H1 (cell line): ENCODE measurements around the gene GLT8D2. TPM values are rescaled to one million over a fixed set of nuclear protein-coding genes. Genes with fewer than 3 reads are reported as not detected.
A peak's percentile ranks its signal among the peaks of the same experiment; 100 is the strongest.

Experiments
- CTCF ChIA-PET: fragments of 300-600 bp; sonication (Branson Sonifier 250); formaldehyde crosslinking; loops from one replicate; lab custom pipeline; 2021; ENCODE audit not compliant: partially characterized antibody; lab: Charles Lee
- POLR2A ChIA-PET: fragments of 300-600 bp; sonication (Branson Sonifier 250); formaldehyde crosslinking; loops from one replicate; lab custom pipeline; 2021; ENCODE audit warnings: inconsistent platforms; ENCODE audit not compliant: partially characterized antibody; lab: Charles Lee
- DNase-seq, 2 experiments: peaks; one replicate each; pipeline versions ENCODE4 v3.0.0 to v3.0.0-alpha.2; 2010 to 2022; ENCODE audit warnings: low spot score in 2 of 2, low read depth in 1 of 2, mixed read lengths in 1 of 2
- FAIRE-seq: peaks from 2 replicates; lab custom pipeline; 2011; peaks lifted over from hg19 to GRCh38; lab: Jason Lieb, UNC
- H2AFZ ChIP-seq: 2 replicates; pipeline ENCODE4 v1.8.1; 2012; ENCODE audit warnings: low read length, inconsistent platforms
- H2AK5ac ChIP-seq: 2 replicates; pipeline ENCODE4 v1.6.1; 2013; ENCODE audit warnings: low read depth, low read length
- H2BK120ac ChIP-seq: replicated peaks from 2 replicates; pipeline ENCODE3; 2013; ENCODE audit warnings: low read depth, low read length, inconsistent platforms
- H2BK12ac ChIP-seq: 2 replicates; pipeline ENCODE4 v1.6.1; 2013; ENCODE audit warnings: low read depth, low read length
- H2BK15ac ChIP-seq: 2 replicates; pipeline ENCODE4 v1.6.1; 2013; ENCODE audit warnings: low read length
- H2BK20ac ChIP-seq: 2 replicates; pipeline ENCODE4 v1.6.1; 2013; ENCODE audit warnings: low read length
- H2BK5ac ChIP-seq: 2 replicates; pipeline ENCODE4 v1.6.1; 2013; ENCODE audit warnings: low read depth, low read length
- H3K14ac ChIP-seq: 2 replicates; pipeline ENCODE4 v1.6.1; 2013; ENCODE audit warnings: inconsistent platforms; ENCODE audit not compliant: insufficient read length
- H3K18ac ChIP-seq: 2 replicates; pipeline ENCODE4 v1.6.1; 2013; ENCODE audit warnings: low read length; ENCODE audit errors: extremely low read depth
- H3K23ac ChIP-seq: 2 replicates; pipeline ENCODE4 v1.6.1; 2013; ENCODE audit warnings: inconsistent platforms; ENCODE audit not compliant: insufficient read length
- H3K23me2 ChIP-seq: 2 replicates; pipeline ENCODE4 v1.6.1; 2013; ENCODE audit warnings: low read depth, low read length
- H3K27ac ChIP-seq: 2 replicates; pipeline ENCODE4 v1.6.1; 2011; ENCODE audit warnings: low read depth, low read length, inconsistent platforms
- H3K27me3 ChIP-seq, 4 experiments: replicated peaks in 1 of 4; 1 replicate in 1 of 4; 2 replicates in 3 of 4; pipeline versions ENCODE4 v1.6.1 to v1.8.1; 2011 to 2013; ENCODE audit warnings: low read length in 3 of 4, mild to moderate bottlenecking in 3 of 4, inconsistent platforms in 2 of 4, mixed read lengths in 2 of 4, moderate library complexity in 1 of 4; ENCODE audit not compliant: control insufficient read depth in 3 of 4, insufficient read depth in 3 of 4; ENCODE audit errors: extremely low read depth in 1 of 4
- H3K36me3 ChIP-seq, 4 experiments: 2 replicates each; pipeline versions ENCODE4 v1.6.1 to v1.8.1; 2011 to 2013; ENCODE audit warnings: mild to moderate bottlenecking in 4 of 4, low read length in 3 of 4, moderate library complexity in 2 of 4, control low read depth in 1 of 4, inconsistent platforms in 1 of 4; ENCODE audit not compliant: insufficient read depth in 4 of 4, control insufficient read depth in 2 of 4
- H3K4ac ChIP-seq: replicated peaks from 2 replicates; pipeline ENCODE3; 2013; ENCODE audit warnings: low read length, low read depth, mixed read lengths, inconsistent platforms; ENCODE audit not compliant: insufficient read length
- H3K4me1 ChIP-seq, 4 experiments: replicated peaks in 1 of 4; 1 replicate in 1 of 4; 2 replicates in 3 of 4; pipeline versions ENCODE4 v1.6.1 to v1.8.1; 2011 to 2013; ENCODE audit warnings: low read length in 3 of 4, inconsistent platforms in 2 of 4, mixed read lengths in 1 of 4; ENCODE audit not compliant: insufficient read depth in 4 of 4, control insufficient read depth in 3 of 4
- H3K4me2 ChIP-seq, 2 experiments: 2 replicates each; pipeline versions ENCODE4 v1.6.1 to v1.8.1; 2011 to 2013; ENCODE audit warnings: low read depth in 2 of 2, low read length in 2 of 2, control low read depth in 1 of 2, inconsistent platforms in 1 of 2, mild to moderate bottlenecking in 1 of 2; ENCODE audit not compliant: insufficient read depth in 1 of 2
- H3K4me3 ChIP-seq, 4 experiments: fragments of 200-600, 300-600 bp in 1 of 4; sonication (generic), shearing (Covaris generic), sonication (Bioruptor Twin) in 1 of 4; 2 replicates each; pipeline versions ENCODE4 v1.5.1 to v1.8.1; 2011 to 2016; ENCODE audit warnings: low read length in 4 of 4, low read depth in 3 of 4, control low read depth in 2 of 4, inconsistent platforms in 2 of 4, mild to moderate bottlenecking in 2 of 4, mixed read lengths in 1 of 4, moderate library complexity in 1 of 4; ENCODE audit not compliant: insufficient read depth in 2 of 4; ENCODE audit errors: extremely low read depth in 1 of 4
- H3K56ac ChIP-seq: replicated peaks from 2 replicates; pipeline ENCODE3; 2013; ENCODE audit warnings: low read depth, mild to moderate bottlenecking, mixed read lengths, low read length, inconsistent platforms; ENCODE audit not compliant: insufficient read length
- H3K79me1 ChIP-seq: 2 replicates; pipeline ENCODE4 v1.6.1; 2013; ENCODE audit warnings: low read depth, low read length, control low read depth
- H3K79me2 ChIP-seq, 2 experiments: 2 replicates each; pipeline versions ENCODE4 v1.6.1 to v1.8.1; 2012 to 2013; ENCODE audit warnings: low read length in 2 of 2, mild to moderate bottlenecking in 2 of 2, inconsistent platforms in 1 of 2; ENCODE audit not compliant: insufficient read depth in 2 of 2, control insufficient read depth in 1 of 2
- H3K9ac ChIP-seq, 4 experiments: replicated peaks in 1 of 4; 1 replicate in 1 of 4; 2 replicates in 3 of 4; pipeline versions ENCODE4 v1.6.1 to v1.8.1; 2011 to 2013; ENCODE audit warnings: low read depth in 3 of 4, low read length in 3 of 4, control low read depth in 2 of 4, mild to moderate bottlenecking in 2 of 4, moderate library complexity in 2 of 4, inconsistent platforms in 1 of 4; ENCODE audit errors: extremely low read depth in 1 of 4
- H3K9me3 ChIP-seq, 2 experiments: 2 replicates each; pipeline versions ENCODE4 v1.6.1 to v1.8.1; 2012 to 2013; ENCODE audit warnings: mild to moderate bottlenecking in 2 of 2, moderate library complexity in 2 of 2, control low read depth in 1 of 2, inconsistent platforms in 1 of 2, low read depth in 1 of 2, low read length in 1 of 2, mixed read lengths in 1 of 2; ENCODE audit not compliant: insufficient read depth in 2 of 2
- H4K20me1 ChIP-seq, 2 experiments: replicated peaks in 1 of 2; 2 replicates each; pipeline versions ENCODE3 to v1.8.1; 2011 to 2013; ENCODE audit warnings: inconsistent platforms in 2 of 2, low read length in 2 of 2, mild to moderate bottlenecking in 1 of 2; ENCODE audit not compliant: insufficient read depth in 2 of 2, control insufficient read depth in 1 of 2
- H4K5ac ChIP-seq: 2 replicates; pipeline ENCODE4 v1.6.1; 2013; ENCODE audit warnings: low read length, low read depth, mixed read lengths, inconsistent platforms; ENCODE audit not compliant: insufficient read length
- H4K8ac ChIP-seq: 2 replicates; pipeline ENCODE4 v1.8.0; 2013; ENCODE audit warnings: mild to moderate bottlenecking, moderate library complexity, low read length, inconsistent platforms; ENCODE audit not compliant: insufficient read depth; ENCODE audit errors: extremely low read depth
- H4K91ac ChIP-seq: replicated peaks from 2 replicates; pipeline ENCODE3; 2013; ENCODE audit warnings: low read length, mixed read lengths, inconsistent platforms; ENCODE audit not compliant: insufficient read length
- ASH2L ChIP-seq: fragments of 200-600, 300-600 bp; sonication (generic); IDR thresholded peaks from one replicate; pipeline ENCODE4 v1.7.1; 2017; ENCODE audit warnings: low read length
- CEBPB ChIP-seq: IDR thresholded peaks from 2 replicates; pipeline ENCODE4 v1.6.1; 2012; ENCODE audit warnings: low read depth, low read length
- GTF2F1 ChIP-seq: IDR thresholded peaks from 2 replicates; pipeline ENCODE4 v1.6.1; 2012; ENCODE audit warnings: low read depth, low read length, improper control_type of control experiment, borderline replicate concordance
- JUN ChIP-seq: IDR thresholded peaks from 2 replicates; pipeline ENCODE4 v1.6.1; 2011; ENCODE audit warnings: low read depth, mild to moderate bottlenecking, improper control_type of control experiment, low read length
- NRF1 ChIP-seq: IDR thresholded peaks from 2 replicates; pipeline ENCODE4 v1.6.1; 2011; ENCODE audit warnings: mild to moderate bottlenecking, low read depth, low read length, improper control_type of control experiment
- SUZ12 ChIP-seq: fragments of 200-600 bp; sonication (generic); IDR thresholded peaks from 2 replicates; pipeline ENCODE4 v1.6.1; 2012; ENCODE audit warnings: mild to moderate bottlenecking, inconsistent platforms, low read length, moderate library complexity, mixed read lengths
- TAF1 ChIP-seq: IDR thresholded peaks from 2 replicates; pipeline ENCODE4 v1.6.1; 2011; ENCODE audit warnings: mild to moderate bottlenecking, low read depth, low read length
- TAF7 ChIP-seq: optimal IDR thresholded peaks from 2 replicates; pipeline ENCODE3; 2011; ENCODE audit warnings: low read depth, mild to moderate bottlenecking, inconsistent platforms, low read length, moderate library complexity, borderline replicate concordance
- YY1 ChIP-seq: IDR thresholded peaks from 2 replicates; pipeline ENCODE4 v1.6.1; 2011; ENCODE audit warnings: low read depth, mild to moderate bottlenecking, low read length
- WGBS, 2 experiments: shearing (Covaris generic) in 1 of 2; methylation state at CpG; one replicate each; pipeline versions ENCODE4 v1.1.6 to v1.1.7; 2013 to 2015; ENCODE audit warnings: low lambda C conversion rate in 2 of 2, mixed read lengths in 2 of 2, inconsistent platforms in 1 of 2, low coverage in 1 of 2, missing lambda C conversion rate in 1 of 2; ENCODE audit not compliant: insufficient replicate concordance in 2 of 2, insufficient coverage in 1 of 2, insufficient read length in 1 of 2; ENCODE audit errors: extremely low coverage in 1 of 2, missing lambda C conversion rate in 1 of 2; 5-methylcytosine and 5-hydroxymethylcytosine counted together
- polyA plus RNA-seq, 7 experiments: library from polyadenylated mRNA; depleted of rRNA in 3 of 7; stranded (reverse) in 5 of 7; unstranded in 2 of 7; fragments of >200 nt in 5 of 7; fragments of 200-250 nt in 2 of 7; gene quantifications; 1 replicate in 5 of 7; 2 replicates in 1 of 7; 4 replicates in 1 of 7; pipeline versions ENCODE4 v1.2.1 to v1.2.3, GENCODE V29; 2011 to 2013; ENCODE audit warnings: missing spikeins in 2 of 7, mixed read lengths in 2 of 7
- total RNA-seq: library from RNA; stranded (reverse); fragmentation: NEBNext Ultra II Directional; extraction: Animal tissue kit (Norgen Biotek cat#: 25700); gene quantifications from 2 replicates; pipeline ENCODE4 v1.2.1, GENCODE V29; 2021
- TF ChIP-seq, protein P1 (sequence below), 3 experiments: IDR thresholded peaks; 1 replicate in 2 of 3; 2 replicates in 1 of 3; pipeline versions ENCODE4 v1.5.1 to v1.6.1; 2011; ENCODE audit warnings: low read length in 3 of 3, mild to moderate bottlenecking in 3 of 3, inconsistent platforms in 2 of 3, low read depth in 1 of 3, moderate library complexity in 1 of 3; ENCODE audit not compliant: insufficient read depth in 1 of 3; ENCODE audit errors: control extremely low read depth in 1 of 3

Gene GLT8D2
- total and polyA plus RNA-seq, 2 of the 8 experiments (the other 6 are each of a cell fraction or from before 2014, with no cell fraction given) = 6.8 to 9.8 TPM

DNA sequence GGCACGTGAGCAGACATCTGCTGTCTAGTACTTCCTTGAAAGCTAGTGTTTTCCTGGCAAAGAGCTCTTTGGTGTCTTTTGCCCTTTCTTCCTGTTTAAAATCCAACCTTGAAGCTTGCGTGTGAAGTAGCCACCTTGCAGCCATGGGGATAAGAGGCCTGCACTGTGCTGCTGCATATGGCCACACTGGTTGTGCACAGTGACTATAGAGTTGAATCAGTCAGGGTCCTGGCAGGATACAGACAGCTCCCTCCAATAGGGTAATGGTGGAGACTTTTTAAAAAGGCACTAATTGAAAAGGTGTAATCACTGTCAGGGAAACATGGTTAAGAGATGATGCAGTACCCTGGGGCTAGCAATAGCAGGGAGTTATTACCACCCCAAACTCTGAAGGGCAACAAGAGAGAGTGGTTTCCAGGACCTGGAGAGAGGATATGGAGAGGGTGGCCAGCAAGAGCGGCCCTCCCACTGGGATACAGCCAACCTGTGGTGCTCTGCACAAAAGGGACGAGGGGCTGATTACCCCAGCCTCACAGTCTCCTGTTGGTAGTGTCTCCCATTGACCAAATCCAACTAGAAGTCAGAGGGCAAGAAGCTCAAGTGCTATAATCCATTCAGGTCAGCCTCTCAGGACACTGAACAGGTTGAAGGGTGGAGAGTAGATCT is 4.8 kb upstream of the GLT8D2 start:
- H2BK120ac ChIP-seq = no peak overlapping the region
- ChIA-PET POLR2A (interaction anchor here (0.9 to 2.0 kb wide), 4 partner anchors 9 to 235 kb away, joined by 3 to 10 read pairs (median 4); partner anchors contain the start of gene HCFC2), CTCF (interaction anchor here (5.8 kb wide), 2 partner anchors 13 to 54 kb away, joined by 29 to 94 read pairs; no protein-coding TSS in a partner anchor)
- no peak overlapping the region for H3K9ac ChIP-seq
- no peak overlapping the region for H2AK5ac ChIP-seq
- peak overlapping the region; percentile 74 for H3K27ac ChIP-seq
- H3K79me1 ChIP-seq = no peaks in the 10 kb centered on the region
- H4K5ac ChIP-seq = peak overlapping the region; percentile 27
- H3K18ac ChIP-seq = peak overlapping the region; percentile 82; the same call in 1 of the 2 replicates
- peak overlapping the region; percentile 32 to 55; a peak in 3 of 4 replicates for H3K4me2 ChIP-seq
- peak overlapping the region; percentile 26 for H4K91ac ChIP-seq
- H3K23me2 ChIP-seq = peaks cover 7% of the 10 kb centered on the region
- peak overlapping the region in 1 of 4 experiments; percentile 7; a peak in 1 of 8 replicates for H3K4me3 ChIP-seq
- H3K79me2 ChIP-seq = no peaks in the 10 kb centered on the region
- 47% methylated on average over 4 of the region's 4 CpGs; no CpG with 5 or more reads in 1 of the 2 experiments for WGBS, 2 experiments
- peak overlapping the region; percentile 90 for H2BK5ac ChIP-seq
- no peak overlapping the region for H3K4ac ChIP-seq
- H3K4me1 ChIP-seq = peaks cover 2 to 12% (median 7%) of the 10 kb centered on the region in 4 experiments; a peak in 4 of 7 replicates
- no peak overlapping the region for H3K56ac ChIP-seq
- H3K27me3 ChIP-seq = peaks cover 0 to 3% (median 0%) of the 10 kb centered on the region in 4 experiments; a peak in 2 of 7 replicates
- H3K36me3 ChIP-seq = no peaks in the 10 kb centered on the region
- peak; percentile 60 for FAIRE-seq
- H2BK15ac ChIP-seq = no peak overlapping the region
- H3K9me3 ChIP-seq = no peaks in the 10 kb centered on the region
- H2BK20ac ChIP-seq = peak overlapping the region; percentile 67; the same call in 1 of the 2 replicates
- no peak overlapping the region for H3K14ac ChIP-seq
- no peak overlapping the region; the same call in 1 of the 2 replicates for H2BK12ac ChIP-seq
- peak in 1 of 2 experiments; percentile 52 for DNase-seq
- no peaks in the 10 kb centered on the region for H4K20me1 ChIP-seq
- no peak overlapping the region for H3K23ac ChIP-seq
- peak overlapping the region; percentile 90 for H2AFZ ChIP-seq
- H4K8ac ChIP-seq = no peak overlapping the region
- TF ChIP-seq YY1 (no peak), SUZ12 (no peak), CEBPB (no peak), GTF2F1 (no peak), ASH2L (peak; percentile 70), NRF1 (no peak), TAF1 (peak; percentile 29; the same call in 1 of the 2 replicates), JUN (no peak), TAF7 (no peak)
- TF ChIP-seq, protein P1, sequence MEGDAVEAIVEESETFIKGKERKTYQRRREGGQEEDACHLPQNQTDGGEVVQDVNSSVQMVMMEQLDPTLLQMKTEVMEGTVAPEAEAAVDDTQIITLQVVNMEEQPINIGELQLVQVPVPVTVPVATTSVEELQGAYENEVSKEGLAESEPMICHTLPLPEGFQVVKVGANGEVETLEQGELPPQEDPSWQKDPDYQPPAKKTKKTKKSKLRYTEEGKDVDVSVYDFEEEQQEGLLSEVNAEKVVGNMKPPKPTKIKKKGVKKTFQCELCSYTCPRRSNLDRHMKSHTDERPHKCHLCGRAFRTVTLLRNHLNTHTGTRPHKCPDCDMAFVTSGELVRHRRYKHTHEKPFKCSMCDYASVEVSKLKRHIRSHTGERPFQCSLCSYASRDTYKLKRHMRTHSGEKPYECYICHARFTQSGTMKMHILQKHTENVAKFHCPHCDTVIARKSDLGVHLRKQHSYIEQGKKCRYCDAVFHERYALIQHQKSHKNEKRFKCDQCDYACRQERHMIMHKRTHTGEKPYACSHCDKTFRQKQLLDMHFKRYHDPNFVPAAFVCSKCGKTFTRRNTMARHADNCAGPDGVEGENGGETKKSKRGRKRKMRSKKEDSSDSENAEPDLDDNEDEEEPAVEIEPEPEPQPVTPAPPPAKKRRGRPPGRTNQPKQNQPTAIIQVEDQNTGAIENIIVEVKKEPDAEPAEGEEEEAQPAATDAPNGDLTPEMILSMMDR (IDR thresholded peaks at IDR 0.05; ENCODE audit: control extremely low read depth in 1 of 3, insufficient read depth in 1 of 3, low read depth in 1 of 3, low read length in 3 of 3) = no peak
